ENCODE measurements around the gene ZNF160.

- TF ChIP-seq CTCF (IDR thresholded peaks at IDR 0.05) (no peak), EZH2phosphoT487 (IDR thresholded peaks at IDR 0.05) (no peak)
These were observed 65.8 kb downstream of the ZNF160 start for GRCh38 chr19:53037101-53038097.

Data from neural progenitor cell (in vitro differentiated cells).